ENCODE results near the gene ROR2.

The ROR2 gene

GRCh38 chr9:91681461-91682305, 268.3 kb downstream of the ROR2 start:
- DNase-seq (ENCODE audit: low read depth, low spot score): peak; percentile 93

GRCh38 chr9:91680998-91681397, 269.0 kb downstream of the ROR2 start:
- DNase-seq (ENCODE audit: low read depth, low spot score): no peak

GRCh38 chr9:91680106-91680505, 269.9 kb downstream of the ROR2 start:
- no peak for DNase-seq (ENCODE audit: low read depth, low spot score)

GRCh38 chr9:91678807-91679580, 271.0 kb downstream of the ROR2 start:
- DNase-seq (ENCODE audit: low read depth, low spot score): no peak

- DNase-seq (ENCODE audit: low read depth, low spot score): no peak
Observed at GRCh38 chr9:91677822-91678436, 272.1 kb downstream of the ROR2 start.

- no peak for DNase-seq (ENCODE audit: low read depth, low spot score)
Observed at GRCh38 chr9:91677331-91677730, 272.7 kb downstream of the ROR2 start.

- peak; percentile 46 for DNase-seq (ENCODE audit: low read depth, low spot score)
Observed at GRCh38 chr9:91676046-91676445, 274.0 kb downstream of the ROR2 start.

- no peak for DNase-seq (ENCODE audit: low read depth, low spot score)
Observed at GRCh38 chr9:91664663-91665062, 285.4 kb downstream of the ROR2 start.

GRCh38 chr9:91663858-91664257, 286.2 kb downstream of the ROR2 start:
- DNase-seq (ENCODE audit: low read depth, low spot score): no peak

- no peak for DNase-seq (ENCODE audit: low read depth, low spot score)
Observed at GRCh38 chr9:91661451-91661850, 288.6 kb downstream of the ROR2 start.

GRCh38 chr9:91660521-91660920, 289.5 kb downstream of the ROR2 start:
- no peak for DNase-seq (ENCODE audit: low read depth, low spot score)

- peak; percentile 58 for DNase-seq (ENCODE audit: low read depth, low spot score)
Observed at GRCh38 chr9:91659529-91660495, 290.2 kb downstream of the ROR2 start.

GRCh38 chr9:91658513-91659105, 291.4 kb downstream of the ROR2 start:
- DNase-seq (ENCODE audit: low read depth, low spot score): no peak

- DNase-seq (ENCODE audit: low read depth, low spot score): no peak
Observed at GRCh38 chr9:91657501-91657900, 292.5 kb downstream of the ROR2 start.

- DNase-seq (ENCODE audit: low read depth, low spot score): no peak
Observed at GRCh38 chr9:91655658-91656057, 294.4 kb downstream of the ROR2 start.

GRCh38 chr9:91655215-91655614, 294.8 kb downstream of the ROR2 start:
- DNase-seq (ENCODE audit: low read depth, low spot score): no peak

GRCh38 chr9:91654527-91654926, 295.5 kb downstream of the ROR2 start:
- DNase-seq (ENCODE audit: low read depth, low spot score): no peak

- DNase-seq (ENCODE audit: low read depth, low spot score): no peak
Observed at GRCh38 chr9:91647371-91647770, 302.7 kb downstream of the ROR2 start.

- no peak for DNase-seq (ENCODE audit: low read depth, low spot score)
Observed at GRCh38 chr9:91646702-91647101, 303.3 kb downstream of the ROR2 start.

GRCh38 chr9:91644433-91644832, 305.6 kb downstream of the ROR2 start:
- no peak for DNase-seq (ENCODE audit: low read depth, low spot score)
